Common myeloid progenitor, CD34-positive (primary cell): ENCODE data around the gene ZP2.
"Not testable (repeated sequence)": the region's sequence is repeated elsewhere in the genome, so short reads cannot be mapped to it uniquely, and the experiment has no call there.

Source experiments
- CTCF ChIA-PET: fragments of 350-600 bp; sonication (Branson Sonifier 250); formaldehyde crosslinking; loops from one replicate; lab custom pipeline; 2021; ENCODE audit warnings: antibody characterized with exemption; lab: Charles Lee
- POLR2A ChIA-PET: fragments of 350-600 bp; sonication (Branson Sonifier 250); formaldehyde crosslinking; loops from one replicate; lab custom pipeline; 2021; ENCODE audit warnings: antibody characterized with exemption; lab: Charles Lee
- DNase-seq, 3 donors: peaks; one replicate each; pipeline versions ENCODE4 v3.0.0 to v3.0.0-alpha.2; 2013
- H3K27ac ChIP-seq, 2 experiments: 1 replicate in 1 of 2; 2 replicates in 1 of 2; pipeline ENCODE4 v1.7.0; 2013; ENCODE audit warnings: inconsistent platforms in 2 of 2, low read length in 2 of 2, mild to moderate bottlenecking in 2 of 2, low read depth in 1 of 2, moderate library complexity in 1 of 2; ENCODE audit not compliant: severe bottlenecking in 2 of 2, insufficient read depth in 1 of 2, poor library complexity in 1 of 2
- H3K27me3 ChIP-seq, 5 experiments: replicated peaks in 2 of 5; 1 replicate in 3 of 5; 2 replicates in 2 of 5; pipeline versions ENCODE4 v1.6.1 to v1.7.0; 2013; ENCODE audit warnings: low read length in 4 of 5, mild to moderate bottlenecking in 2 of 5, moderate library complexity in 2 of 5, inconsistent platforms in 1 of 5; ENCODE audit not compliant: insufficient read depth in 5 of 5, control insufficient read depth in 4 of 5
- H3K36me3 ChIP-seq, 4 experiments: 1 replicate in 2 of 4; 2 replicates in 2 of 4; pipeline versions ENCODE4 v1.6.1 to v1.7.0; 2013; ENCODE audit warnings: low read length in 3 of 4, control low read depth in 1 of 4, mild to moderate bottlenecking in 1 of 4; ENCODE audit not compliant: control insufficient read depth in 4 of 4, insufficient read depth in 4 of 4
- H3K4me1 ChIP-seq, 4 experiments: 1 replicate in 3 of 4; 2 replicates in 1 of 4; pipeline versions ENCODE4 v1.6.1 to v1.7.1; 2013; ENCODE audit warnings: low read length in 3 of 4, mild to moderate bottlenecking in 3 of 4, control low read depth in 1 of 4, inconsistent platforms in 1 of 4, moderate library complexity in 1 of 4; ENCODE audit not compliant: control insufficient read depth in 4 of 4, insufficient read depth in 4 of 4; ENCODE audit errors: control extremely low read depth in 1 of 4
- H3K4me3 ChIP-seq, 7 experiments: 1 replicate in 4 of 7; 2 replicates in 3 of 7; pipeline versions ENCODE4 v1.5.1 to v1.7.0; 2013; ENCODE audit warnings: mild to moderate bottlenecking in 7 of 7, low read length in 6 of 7, moderate library complexity in 6 of 7, inconsistent platforms in 2 of 7, low read depth in 2 of 7, control low read depth in 1 of 7; ENCODE audit not compliant: insufficient read depth in 4 of 7, control insufficient read depth in 1 of 7; ENCODE audit errors: extremely low read depth in 1 of 7
- H3K9me3 ChIP-seq, 5 experiments: 1 replicate in 4 of 5; 2 replicates in 1 of 5; pipeline versions ENCODE4 v1.6.1 to v1.7.1; 2013; ENCODE audit warnings: low read length in 4 of 5, mild to moderate bottlenecking in 2 of 5, inconsistent platforms in 1 of 5, low read depth in 1 of 5, moderate library complexity in 1 of 5; ENCODE audit not compliant: control insufficient read depth in 4 of 5, insufficient read depth in 2 of 5; ENCODE audit errors: control extremely low read depth in 1 of 5
- WGBS: methylation state at CpG from one replicate; pipeline ENCODE4 v1.1.5; 2013; ENCODE audit not compliant: insufficient coverage; 5-methylcytosine and 5-hydroxymethylcytosine counted together

ZP2 gene

GRCh38 chr16:21159281-21159951 is 52.0 kb downstream of the ZP2 start:
- Histone ChIP-seq H3K9me3 (no peaks in the 10 kb centered on the region), H3K27me3 (no peaks in the 10 kb centered on the region), H3K36me3 (peaks cover 3 to 27% (median 19%) of the 10 kb centered on the region in 4 experiments), H3K4me3 (peak overlapping the region; percentile 72 to 93 (median 82)), H3K27ac (peak overlapping the region in 1 of 2 experiments; percentile 61), H3K4me1 (peaks cover 4 to 21% (median 18%) of the 10 kb centered on the region in 4 experiments)
- CTCF ChIA-PET = interaction anchor here (0.8 to 1.6 kb wide), 4 partner anchors 9 to 142 kb away, joined by 3 to 5 read pairs (median 4); partner anchors contain the start of gene DNAH3
- WGBS = 0% methylated on average over 12 of the region's 27 CpGs
- POLR2A ChIA-PET = no interaction called here
- DNase-seq = peak in 2 of 3 donors; percentile 24 to 42

- DNase-seq = peak; percentile 62 to 78 (median 70)
- Histone ChIP-seq H3K27me3 (no peaks in the 10 kb centered on the region), H3K9me3 (no peaks in the 10 kb centered on the region), H3K36me3 (peaks cover 3 to 20% (median 13%) of the 10 kb centered on the region in 4 experiments), H3K27ac (peak within 1 kb of the TSS in 1 of 2 experiments; percentile 61), H3K4me3 (peak within 1 kb of the TSS; percentile 72 to 93 (median 82)), H3K4me1 (peaks cover 4 to 21% (median 18%) of the 10 kb centered on the region in 4 experiments)
- 0% methylated on average over 29 of the region's 59 CpGs for WGBS
- ChIA-PET POLR2A (no interaction called here), CTCF (interaction anchor here (0.8 to 1.6 kb wide), 4 partner anchors 8 to 142 kb away, joined by 3 to 5 read pairs (median 4); partner anchors contain the start of gene DNAH3)
These were observed 52.9 kb downstream of the ZP2 start, which contains the start of gene LDAF1 for GRCh38 chr16:21158208-21159110. Gene LDAF1 (plus strand): TSS chr16:21158674. CDS start chr16:21161183, 2,509 bp downstream.

GRCh38 chr16:21157632-21158031 is 53.7 kb downstream of the ZP2 start:
- Histone ChIP-seq H3K27ac (no peak overlapping the region), H3K4me1 (peaks cover 4 to 21% (median 18%) of the 10 kb centered on the region in 4 experiments), H3K36me3 (peaks cover 0 to 12% (median 8%) of the 10 kb centered on the region in 4 experiments), H3K4me3 (peak overlapping the region in 2 of 7 experiments; percentile 82 to 93), H3K9me3 (no peaks in the 10 kb centered on the region), H3K27me3 (no peaks in the 10 kb centered on the region)
- no peak for DNase-seq
- ChIA-PET CTCF (interaction anchor here (0.7 to 1.6 kb wide), 5 partner anchors 16 to 370 kb away, joined by 3 to 10 read pairs (median 5); no protein-coding TSS in a partner anchor), POLR2A (no interaction called here)
- 86% methylated on average over 1 of the region's 5 CpGs for whole genome bisulfite sequencing

- POLR2A ChIA-PET = no interaction called here
- peak in 2 of 3 donors; percentile 12 to 28 for DNase-seq
These were observed 54.5 kb downstream of the ZP2 start for GRCh38 chr16:21156767-21157467.

GRCh38 chr16:21156011-21156410 is 55.4 kb downstream of the ZP2 start:
- H3K27ac ChIP-seq, DNase-seq, H3K4me3 ChIP-seq, POLR2A ChIA-PET, H3K36me3 ChIP-seq, H3K27me3 ChIP-seq, H3K9me3 ChIP-seq: not testable (repeated sequence)
- WGBS = no CpG with 5 or more reads among the region's 1 CpG
- peaks cover 4 to 21% (median 18%) of the 10 kb centered on the region in 4 experiments for H3K4me1 ChIP-seq
- CTCF ChIA-PET = interaction anchor here (1.1 kb wide), 1 partner anchor 304 kb away, joined by 3 read pairs; no protein-coding TSS in a partner anchor

More at GRCh38 chr16:21156767-21157467, 54.5 kb downstream of the ZP2 start:
- H3K27me3 ChIP-seq = no peaks in the 10 kb centered on the region
- no peaks in the 10 kb centered on the region for H3K9me3 ChIP-seq
- WGBS = 100% methylated on average over 2 of the region's 6 CpGs
- H3K4me3 ChIP-seq = no peak overlapping the region
- CTCF ChIA-PET = interaction anchor here (0.7 to 1.6 kb wide), 6 partner anchors 16 to 371 kb away, joined by 3 to 10 read pairs (median 4); no protein-coding TSS in a partner anchor
- H3K27ac ChIP-seq = no peak overlapping the region
- peaks cover 0 to 8% (median 8%) of the 10 kb centered on the region in 4 experiments for H3K36me3 ChIP-seq
- peaks cover 4 to 21% (median 18%) of the 10 kb centered on the region in 4 experiments for H3K4me1 ChIP-seq

GRCh38 chr16:21153124-21153729 is 58.1 kb downstream of the ZP2 start:
- POLR2A ChIA-PET, DNase-seq, H3K4me3 ChIP-seq, H3K9me3 ChIP-seq, H3K27me3 ChIP-seq, H3K36me3 ChIP-seq, H3K27ac ChIP-seq: not testable (repeated sequence)
- CTCF ChIA-PET = interaction anchor here (1.1 kb wide), 1 partner anchor 18 kb away, joined by 3 read pairs; no protein-coding TSS in a partner anchor
- H3K4me1 ChIP-seq = peaks cover 4 to 14% (median 11%) of the 10 kb centered on the region in 4 experiments
- WGBS = 96% methylated on average over 8 of the region's 11 CpGs
